CD4-positive, alpha-beta T cell treated with Interleukin-21 for 1 hour (primary cell): ENCODE measurements around the gene NFATC2.

Source experiments
- DNase-seq: peaks from one replicate; pipeline ENCODE4 v3.0.0-alpha.2; 2020

Gene NFATC2

GRCh38 chr20:51386586-51386985 lies 155.9 kb downstream of the NFATC2 start:
- DNase-seq = peak; percentile 46

- DNase-seq = peak; percentile 52
These were observed 156.6 kb downstream of the NFATC2 start for GRCh38 chr20:51385646-51386530.

- no peak for DNase-seq
These were observed 157.6 kb downstream of the NFATC2 start for GRCh38 chr20:51384875-51385274.

GRCh38 chr20:51383891-51384510 lies 158.5 kb downstream of the NFATC2 start:
- no peak for DNase-seq

GRCh38 chr20:51382986-51383821 lies 159.3 kb downstream of the NFATC2 start:
- DNase-seq = no peak

- DNase-seq = no peak
These were observed 160.2 kb downstream of the NFATC2 start for GRCh38 chr20:51382111-51382985.

- no peak for DNase-seq
These were observed 161.0 kb downstream of the NFATC2 start for GRCh38 chr20:51381557-51381956.

GRCh38 chr20:51380401-51381385 lies 161.8 kb downstream of the NFATC2 start:
- no peak for DNase-seq

GRCh38 chr20:51379601-51380341 lies 162.7 kb downstream of the NFATC2 start:
- DNase-seq = no peak

GRCh38 chr20:51378171-51378928 lies 164.2 kb downstream of the NFATC2 start:
- DNase-seq = no peak

- DNase-seq = no peak
These were observed 165.4 kb downstream of the NFATC2 start for GRCh38 chr20:51377132-51377531.

- no peak for DNase-seq
These were observed 166.4 kb downstream of the NFATC2 start for GRCh38 chr20:51376111-51376510.

GRCh38 chr20:51375561-51375960 lies 167.0 kb downstream of the NFATC2 start:
- no peak for DNase-seq

GRCh38 chr20:51374961-51375360 lies 167.6 kb downstream of the NFATC2 start:
- DNase-seq = no peak

- DNase-seq = no peak
These were observed 168.1 kb downstream of the NFATC2 start for GRCh38 chr20:51374456-51374830.

- no peak for DNase-seq
These were observed 168.6 kb downstream of the NFATC2 start for GRCh38 chr20:51373713-51374455.

- DNase-seq = no peak
These were observed 169.6 kb downstream of the NFATC2 start for GRCh38 chr20:51372966-51373365.

- peak; percentile 64 for DNase-seq
These were observed 170.2 kb downstream of the NFATC2 start for GRCh38 chr20:51372176-51372803.
